GM11168 (cell line): Measurements from ENCODE around the gene RANBP6.

Source experiments
- in situ Hi-C: fragments of 300-500 bp; cut with MboI; formaldehyde crosslinking; loops from one replicate; pipeline ENCODE4 v1.12.0; 2022; ENCODE audit warnings: low sequenced_read_pairs; ENCODE audit not compliant: unreplicated experiment

RANBP6 gene

GRCh38 chr9:6008169-6008979 is 7.0 kb downstream of the RANBP6 start:
- in situ Hi-C loops, result no loop called here

GRCh38 chr9:6007770-6008168 is 7.7 kb downstream of the RANBP6 start:
- in situ Hi-C loops, result no loop called here

GRCh38 chr9:6007058-6007769 is 8.2 kb downstream of the RANBP6 start:
- in situ Hi-C loops, result no loop called here

- in situ Hi-C loops, result no loop called here
Observed at GRCh38 chr9:6006749-6007057, 8.7 kb downstream of the RANBP6 start.

- in situ Hi-C loops, result no loop called here
Observed at GRCh38 chr9:6000955-6001354, 14.5 kb downstream of the RANBP6 start.

- in situ Hi-C loops, result no loop called here
Observed at GRCh38 chr9:5999443-6000101, 15.9 kb downstream of the RANBP6 start.

- in situ Hi-C loops, result no loop called here
Observed at GRCh38 chr9:5994493-5994892, 20.9 kb downstream of the RANBP6 start.

GRCh38 chr9:5988265-5988664 is 27.2 kb downstream of the RANBP6 start:
- in situ Hi-C loops, result no loop called here

GRCh38 chr9:5983042-5983441 is 32.4 kb downstream of the RANBP6 start:
- in situ Hi-C loops, result no loop called here

GRCh38 chr9:5982317-5982716 is 33.1 kb downstream of the RANBP6 start:
- in situ Hi-C loops, result no loop called here

GRCh38 chr9:5978523-5978922 is 36.9 kb downstream of the RANBP6 start:
- in situ Hi-C loops, result no loop called here

GRCh38 chr9:5976674-5977397 is 38.6 kb downstream of the RANBP6 start:
- in situ Hi-C loops, result no loop called here

- in situ Hi-C loops, result no loop called here
Observed at GRCh38 chr9:5971740-5972139, 43.7 kb downstream of the RANBP6 start.
